ENCODE results near the gene NSG1.

GRCh38 chr4:4424499-4425115 is 37.7 kb downstream of the NSG1 start:
- no peak for TF ChIP-seq CTCF (IDR thresholded peaks at IDR 0.05)
- TF ChIP-seq POLR2A (IDR thresholded peaks at IDR 0.05): no peak
- TF ChIP-seq POLR2AphosphoS5 (IDR thresholded peaks at IDR 0.05): no peak
- TF ChIP-seq EP300 (IDR thresholded peaks at IDR 0.05; ENCODE audit: low read depth): no peak

Data from transverse colon (tissue), 4 donors.